Testis (tissue), 3 donors: Measurements from ENCODE around the gene N4BP2L1. TPM values are rescaled to one million over a fixed set of nuclear protein-coding genes. Genes with fewer than 3 reads are reported as not detected.
"Not testable (repeated sequence)": the region's sequence is repeated elsewhere in the genome, so short reads cannot be mapped to it uniquely, and the experiment has no call there.

Experiments used
- DNase-seq: peaks from one replicate; pipeline ENCODE4 v3.0.0-alpha.2; 2019
- H3K27ac ChIP-seq, 2 donors: fragments of 200-600 bp; sonication (generic); one replicate each; pipeline ENCODE4 v1.5.1; 2019
- H3K27me3 ChIP-seq: fragments of 200-600 bp; sonication (generic); one replicate; pipeline ENCODE4 v1.5.1; 2019
- H3K36me3 ChIP-seq: fragments of 200-600 bp; sonication (generic); one replicate; pipeline ENCODE4 v1.5.1; 2017; ENCODE audit warnings: low read depth; ENCODE audit errors: missing control alignments
- H3K4me1 ChIP-seq: fragments of 200-600 bp; sonication (generic); one replicate; pipeline ENCODE4 v1.5.1; 2019
- H3K4me3 ChIP-seq, 2 donors: fragments of 200-600 bp; sonication (generic); one replicate each; pipeline ENCODE4 v1.5.1; 2017 to 2019
- H3K9me3 ChIP-seq: fragments of 200-600 bp; sonication (generic); one replicate; pipeline ENCODE4 v1.5.1; 2017
- POLR2A ChIP-seq: fragments of 450-650 bp; IDR thresholded peaks from one replicate; pipeline ENCODE4 v1.6.1; 2017; ENCODE audit warnings: antibody characterized with exemption, mild to moderate bottlenecking, moderate library complexity
- whole genome bisulfite sequencing, 2 donors: methylation state at CpG; one replicate each; pipeline ENCODE4 v1.1.5; 2018; 5-methylcytosine and 5-hydroxymethylcytosine counted together
- intact Hi-C: fragments of 100-400 bp; cut with DNase I; formaldehyde crosslinking; loops from one replicate; pipeline ENCODE4 v1.15.1; 2023; ENCODE audit warnings: low total_unique reads
- polyA plus RNA-seq: library from polyadenylated mRNA; stranded (reverse); fragments of 350-450 nt; fragmentation: Illumina TruSeq; extraction: RNeasy Lipid Tissue Mini Kit (QIAGEN cat#74804); gene quantifications from one replicate; pipeline ENCODE4 v1.2.3, GENCODE V29; 2014; ENCODE audit warnings: low read depth, low replicate concordance; ENCODE audit not compliant: insufficient read depth
- small RNA-seq, 2 donors: library from RNA; depleted of rRNA; stranded (forward); fragments of <200 nt; gene quantifications; one replicate each; pipeline ENCODE3, GENCODE V24; 2016
- total RNA-seq, 2 donors: library from RNA; depleted of rRNA; stranded (reverse); fragments of >200 nt; gene quantifications; one replicate each; pipeline ENCODE4 v1.2.3, GENCODE V29; 2016
- TF ChIP-seq, protein P1 (sequence below), 3 experiments: fragments of 450-650 bp in 2 of 3; fragments of 200-600 bp in 1 of 3; sonication (generic) in 1 of 3; IDR thresholded peaks; one replicate each; pipeline ENCODE4 v1.5.1; 2016 to 2019; ENCODE audit warnings: antibody characterized with exemption in 3 of 3, mild to moderate bottlenecking in 2 of 3, moderate library complexity in 1 of 3

N4BP2L1 gene
- total and polyA plus RNA-seq, 3 donors from 2014 or later: 8.3 to 13.6 (median 12.8) TPM

DNA sequence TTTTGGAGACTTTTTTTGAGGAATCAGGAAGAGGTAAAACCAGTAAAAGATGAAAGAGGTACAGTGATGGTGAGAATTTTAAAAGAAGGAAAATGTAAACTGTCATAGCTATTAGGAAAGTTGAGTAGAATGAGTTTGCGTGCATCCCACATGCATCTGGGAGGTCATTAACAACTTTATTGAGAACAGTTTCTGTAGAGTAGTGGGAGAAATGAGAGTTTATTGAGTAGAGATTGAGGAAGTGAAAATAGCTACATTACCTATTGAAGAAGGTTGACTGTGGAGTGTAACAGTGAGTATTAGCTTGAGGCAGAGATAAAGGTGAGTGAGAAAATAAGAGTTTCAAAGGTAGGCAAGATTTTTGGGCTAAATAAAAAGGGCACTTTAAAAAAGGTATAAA is 73.9 kb downstream of the N4BP2L1 start:
- no peak overlapping the region for H3K4me3 ChIP-seq
- intact Hi-C loops: no loop called here

DNA sequence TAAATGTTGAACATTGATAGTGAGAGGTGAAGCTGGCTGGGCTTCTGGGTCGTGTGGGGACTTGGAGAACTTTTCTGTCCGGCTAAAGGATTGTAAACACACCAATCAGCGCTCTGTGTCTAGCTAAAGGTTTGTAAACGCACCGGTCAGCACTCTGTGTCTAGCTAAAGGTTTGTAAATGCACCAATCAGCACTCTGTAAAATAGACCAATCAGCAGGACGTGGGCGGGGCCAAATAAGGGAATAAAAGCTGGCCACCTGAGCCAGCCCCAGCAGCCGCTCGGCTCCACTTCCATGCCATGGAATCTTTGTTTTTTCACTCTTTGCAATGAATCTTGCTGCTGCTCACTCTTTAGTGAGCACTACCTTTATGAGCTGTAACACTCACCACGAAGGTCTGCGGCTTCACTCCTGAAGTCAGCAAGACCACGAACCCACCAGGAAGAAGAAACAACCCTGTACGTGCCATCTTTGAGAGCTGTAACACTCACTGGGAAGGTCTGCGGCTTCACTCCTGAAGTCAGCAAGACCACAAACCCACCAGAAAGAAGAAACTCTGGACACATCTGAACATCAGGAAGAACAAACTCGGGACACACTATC is 77.0 kb downstream of the N4BP2L1 start:
- H3K4me3 ChIP-seq, H3K27me3 ChIP-seq, H3K36me3 ChIP-seq, H3K27ac ChIP-seq, H3K4me1 ChIP-seq, H3K9me3 ChIP-seq, intact Hi-C loops: not testable (repeated sequence)
- WGBS, 2 donors: 84 to 90% methylated on average over 15 of the region's 15 CpGs
- peak; percentile 49 for DNase-seq

More for the DNA sequence above, 73.9 kb downstream of the N4BP2L1 start:
- Histone ChIP-seq H3K36me3 (no peaks in the 10 kb centered on the region), H3K4me1 (no peaks in the 10 kb centered on the region), H3K27me3 (no peaks in the 10 kb centered on the region), H3K27ac (no peak overlapping the region), H3K9me3 (no peaks in the 10 kb centered on the region)
- no peak for DNase-seq
- whole genome bisulfite sequencing, 2 donors: 95% methylated on average over 1 of the region's 1 CpG
- TF ChIP-seq, protein P1, sequence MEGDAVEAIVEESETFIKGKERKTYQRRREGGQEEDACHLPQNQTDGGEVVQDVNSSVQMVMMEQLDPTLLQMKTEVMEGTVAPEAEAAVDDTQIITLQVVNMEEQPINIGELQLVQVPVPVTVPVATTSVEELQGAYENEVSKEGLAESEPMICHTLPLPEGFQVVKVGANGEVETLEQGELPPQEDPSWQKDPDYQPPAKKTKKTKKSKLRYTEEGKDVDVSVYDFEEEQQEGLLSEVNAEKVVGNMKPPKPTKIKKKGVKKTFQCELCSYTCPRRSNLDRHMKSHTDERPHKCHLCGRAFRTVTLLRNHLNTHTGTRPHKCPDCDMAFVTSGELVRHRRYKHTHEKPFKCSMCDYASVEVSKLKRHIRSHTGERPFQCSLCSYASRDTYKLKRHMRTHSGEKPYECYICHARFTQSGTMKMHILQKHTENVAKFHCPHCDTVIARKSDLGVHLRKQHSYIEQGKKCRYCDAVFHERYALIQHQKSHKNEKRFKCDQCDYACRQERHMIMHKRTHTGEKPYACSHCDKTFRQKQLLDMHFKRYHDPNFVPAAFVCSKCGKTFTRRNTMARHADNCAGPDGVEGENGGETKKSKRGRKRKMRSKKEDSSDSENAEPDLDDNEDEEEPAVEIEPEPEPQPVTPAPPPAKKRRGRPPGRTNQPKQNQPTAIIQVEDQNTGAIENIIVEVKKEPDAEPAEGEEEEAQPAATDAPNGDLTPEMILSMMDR (IDR thresholded peaks at IDR 0.05): no peak
- no peak for TF ChIP-seq POLR2A

Small RNAs within 50 kb of the gene (small RNA-seq; reads per million reads assigned to genes)
- 0 reads per million in 2 donors for gene RF00190

Other genes starting within 250 kb of the N4BP2L1 start
- under 1 TPM in 1 of 2 donors, not detected in 1; 0.62 TPM for gene ZAR1L, start 112.8 kb downstream of the N4BP2L1 start, total RNA-seq
- gene ZAR1L, start 112.8 kb downstream of the N4BP2L1 start, polyA plus RNA-seq: 0.78 TPM
- gene BRCA2, start 112.6 kb downstream of the N4BP2L1 start, total RNA-seq: 10 to 100 TPM; 13.6 to 19.4 TPM
- 4.9 TPM for gene BRCA2, start 112.6 kb downstream of the N4BP2L1 start, polyA plus RNA-seq
- gene N4BP2L2, start 110.7 kb upstream of the N4BP2L1 start, total RNA-seq: 100 to 1,000 TPM; 187 to 197 TPM
- 56.4 TPM for gene N4BP2L2, start 110.7 kb upstream of the N4BP2L1 start, polyA plus RNA-seq
- gene PDS5B, start 158.3 kb upstream of the N4BP2L1 start, total RNA-seq: 10 to 100 TPM; 46.3 to 52.4 TPM
- gene PDS5B, start 158.3 kb upstream of the N4BP2L1 start, polyA plus RNA-seq: 19.0 TPM